WI38 (cell line): ENCODE measurements around the gene POGZ.
"Not testable (repeated sequence)": the region's sequence is repeated elsewhere in the genome, so short reads cannot be mapped to it uniquely, and the experiment has no call there.

Source experiments
- H3K4me3 ChIP-seq: 2 replicates; pipeline ENCODE4 v1.5.1; 2011; ENCODE audit warnings: low read depth, mild to moderate bottlenecking, control low read depth, low read length
- TF ChIP-seq, protein P1 (sequence below): IDR thresholded peaks from 2 replicates; pipeline ENCODE4 v1.5.1; 2012; ENCODE audit warnings: low read depth, mild to moderate bottlenecking, control low read depth, low read length

POGZ gene

DNA sequence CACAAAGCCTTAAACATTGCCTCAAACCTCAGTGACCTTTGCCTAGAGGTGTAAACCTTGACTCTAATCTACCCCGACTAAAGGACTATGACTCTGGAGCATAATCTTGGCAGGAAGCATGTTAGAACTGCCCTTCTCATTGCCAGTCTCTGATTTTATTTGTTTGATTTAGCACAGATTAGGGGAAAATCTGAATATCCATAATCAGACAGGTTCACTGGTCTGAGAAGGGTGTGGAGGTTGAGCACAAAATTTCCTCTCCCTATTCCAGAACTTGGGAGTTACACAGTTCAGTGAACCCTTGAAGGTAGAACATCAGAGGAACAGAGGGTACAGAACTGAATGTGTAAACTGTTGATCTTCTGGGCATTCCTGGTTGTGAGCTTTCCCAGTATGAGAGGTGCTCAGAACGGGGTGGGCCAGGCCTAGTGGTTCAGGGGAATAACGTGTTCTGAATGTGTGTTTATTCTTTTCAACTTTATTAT is 68.2 kb downstream of the POGZ start:
- no peak overlapping the region for H3K4me3 ChIP-seq
- TF ChIP-seq, protein P1, sequence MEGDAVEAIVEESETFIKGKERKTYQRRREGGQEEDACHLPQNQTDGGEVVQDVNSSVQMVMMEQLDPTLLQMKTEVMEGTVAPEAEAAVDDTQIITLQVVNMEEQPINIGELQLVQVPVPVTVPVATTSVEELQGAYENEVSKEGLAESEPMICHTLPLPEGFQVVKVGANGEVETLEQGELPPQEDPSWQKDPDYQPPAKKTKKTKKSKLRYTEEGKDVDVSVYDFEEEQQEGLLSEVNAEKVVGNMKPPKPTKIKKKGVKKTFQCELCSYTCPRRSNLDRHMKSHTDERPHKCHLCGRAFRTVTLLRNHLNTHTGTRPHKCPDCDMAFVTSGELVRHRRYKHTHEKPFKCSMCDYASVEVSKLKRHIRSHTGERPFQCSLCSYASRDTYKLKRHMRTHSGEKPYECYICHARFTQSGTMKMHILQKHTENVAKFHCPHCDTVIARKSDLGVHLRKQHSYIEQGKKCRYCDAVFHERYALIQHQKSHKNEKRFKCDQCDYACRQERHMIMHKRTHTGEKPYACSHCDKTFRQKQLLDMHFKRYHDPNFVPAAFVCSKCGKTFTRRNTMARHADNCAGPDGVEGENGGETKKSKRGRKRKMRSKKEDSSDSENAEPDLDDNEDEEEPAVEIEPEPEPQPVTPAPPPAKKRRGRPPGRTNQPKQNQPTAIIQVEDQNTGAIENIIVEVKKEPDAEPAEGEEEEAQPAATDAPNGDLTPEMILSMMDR = no peak

- not testable (repeated sequence) for H3K4me3 ChIP-seq
Measured at GRCh38 chr1:151390221-151391078, 68.8 kb downstream of the POGZ start.

- no peak overlapping the region for H3K4me3 ChIP-seq
- TF ChIP-seq, protein P1 = no peak
Measured at GRCh38 chr1:151386002-151386401, 73.3 kb downstream of the POGZ start.

DNA sequence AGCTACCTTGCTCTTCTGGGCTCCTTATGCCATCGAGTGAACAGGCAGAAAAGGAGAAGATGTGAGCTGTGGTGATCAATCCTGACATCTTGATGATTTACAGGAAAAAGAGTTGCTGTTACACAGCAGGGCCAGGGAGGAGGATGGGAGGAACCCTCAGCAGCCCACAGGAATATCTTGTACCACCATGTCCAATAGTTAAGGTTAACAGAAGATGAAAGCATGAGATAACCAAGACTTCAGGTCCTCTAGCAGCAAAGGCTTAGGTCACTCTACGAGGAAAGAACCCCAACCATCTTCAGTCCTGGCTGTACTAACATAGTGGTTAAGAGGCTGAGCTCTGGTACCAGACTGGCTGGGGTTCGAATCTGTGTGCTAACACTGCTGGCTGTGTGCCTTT is 74.7 kb downstream of the POGZ start:
- no peak overlapping the region for H3K4me3 ChIP-seq
- TF ChIP-seq, protein P1 = no peak

DNA sequence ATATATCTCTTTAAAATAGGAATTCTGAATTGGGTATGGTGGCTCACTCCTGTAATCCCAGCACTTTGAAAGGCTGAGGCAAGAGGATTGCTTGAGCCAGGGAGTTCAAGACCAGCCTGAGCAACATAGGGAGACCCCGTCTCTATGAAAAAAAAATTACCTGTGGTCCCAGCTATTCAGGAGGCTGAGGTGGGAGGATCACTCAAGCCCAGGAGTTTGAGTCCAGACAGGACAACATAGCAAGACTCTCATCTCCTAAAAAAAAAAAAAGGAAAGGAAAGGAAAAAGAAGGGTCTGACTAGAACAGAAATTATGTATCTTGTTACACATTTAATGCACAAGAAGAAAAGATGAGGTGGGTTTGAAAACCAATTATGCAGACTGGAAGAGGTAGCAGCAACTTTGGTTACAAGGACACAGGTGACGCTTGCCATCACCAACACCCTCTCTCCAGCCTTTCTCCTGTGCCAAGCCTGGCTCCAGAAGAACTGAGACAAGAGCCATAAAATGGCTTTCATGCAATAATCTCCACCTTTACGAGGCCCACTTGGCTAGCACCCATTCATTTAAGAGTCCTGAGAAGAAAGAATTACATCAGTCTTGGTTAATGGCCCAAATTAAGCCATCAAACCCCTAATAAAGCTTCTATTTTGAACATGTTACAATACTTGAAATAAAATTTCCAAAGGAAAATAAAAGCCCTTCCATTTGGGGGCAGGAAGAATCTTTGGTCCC is 82.0 kb downstream of the POGZ start:
- TF ChIP-seq, protein P1 = no peak
- no peak overlapping the region for H3K4me3 ChIP-seq

DNA sequence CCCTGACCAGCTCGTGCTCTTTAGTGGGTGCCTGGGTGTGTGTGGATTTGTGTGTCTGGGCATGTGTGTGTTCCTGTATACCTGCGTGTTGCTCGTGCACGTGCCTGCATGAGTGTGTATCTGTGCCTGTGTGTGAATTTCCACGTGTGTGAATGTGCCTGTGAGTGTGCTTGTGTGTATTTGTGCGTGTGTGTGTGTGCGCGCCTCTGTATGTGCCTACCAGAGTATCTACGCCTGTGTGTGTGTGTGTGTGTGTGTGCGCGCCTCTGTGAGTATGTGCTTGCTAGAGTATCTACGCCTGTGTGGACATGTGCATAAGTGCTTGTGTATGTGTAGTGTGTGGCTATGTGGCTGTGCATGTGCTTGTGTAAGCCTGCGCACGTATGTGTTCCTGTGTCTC is 86.1 kb downstream of the POGZ start:
- no peak overlapping the region for H3K4me3 ChIP-seq
- TF ChIP-seq, protein P1 = no peak

- H3K4me3 ChIP-seq = peak within 1 kb of the TSS; percentile 65
Measured at GRCh38 chr1:151372058-151372934, 87.0 kb downstream of the POGZ start, which contains the start of gene SELENBP1. SELENBP1 (minus strand) TSS chr1:151372705; CDS start chr1:151372641, 64 bp downstream.

More at GRCh38 chr1:151372058-151372934, 87.0 kb downstream of the POGZ start, which contains the start of gene SELENBP1:
- TF ChIP-seq, protein P1 = no peak
